Measurements from ENCODE around the gene KHDRBS1. TPM values are rescaled to one million over a fixed set of nuclear protein-coding genes. Genes with fewer than 3 reads are reported as not detected.
A peak's percentile ranks its signal among the peaks of the same experiment; 100 is the strongest.

KHDRBS1 gene
- total and polyA plus RNA-seq, 9 of the 15 experiments (the other 6 are each of a cell fraction or from before 2014, with no cell fraction given), result 48.4 to 257 (median 114) TPM

- TF ChIP-seq CREB3 (tag; conservative IDR thresholded peaks at IDR 0.05; ENCODE audit: low read depth), result peak; percentile 16; the same call in 1 of the 2 replicates
- TF ChIP-seq, protein P1, sequence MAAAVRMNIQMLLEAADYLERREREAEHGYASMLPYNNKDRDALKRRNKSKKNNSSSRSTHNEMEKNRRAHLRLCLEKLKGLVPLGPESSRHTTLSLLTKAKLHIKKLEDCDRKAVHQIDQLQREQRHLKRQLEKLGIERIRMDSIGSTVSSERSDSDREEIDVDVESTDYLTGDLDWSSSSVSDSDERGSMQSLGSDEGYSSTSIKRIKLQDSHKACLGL (CRISPR knock-in tag; IDR thresholded peaks at IDR 0.05; ENCODE audit: borderline replicate concordance, poor library complexity, severe bottlenecking), result no peak
- no peak for TF ChIP-seq HDAC6 (IDR thresholded peaks at IDR 0.05; ENCODE audit: low read depth, low read length)
- TF ChIP-seq HSF4 (CRISPR knock-in tag; IDR thresholded peaks at IDR 0.05; ENCODE audit: borderline replicate concordance), result no peak
- peak; percentile 48; the same call in 1 of the 2 replicates for TF ChIP-seq TRIM28 (IDR thresholded peaks at IDR 0.05)
- TF ChIP-seq RNF219 (CRISPR knock-in tag; IDR thresholded peaks at IDR 0.05), result no peak
Observed at GRCh38 chr1:32012709-32013385, 821 bp upstream of the KHDRBS1 start (continued).

Measured in K562 (cell line).